Activated T-cell treated with anti-CD3 and anti-CD28 coated beads, Interleukin-2, amount 50 U/mL, for 4 hours (primary cell): ENCODE measurements around the gene SRGAP1. TPM values are rescaled to one million over a fixed set of nuclear protein-coding genes. Genes with fewer than 3 reads are reported as not detected.
"Not testable (repeated sequence)": the region's sequence is repeated elsewhere in the genome, so short reads cannot be mapped to it uniquely, and the experiment has no call there.

Experiments used
- ATAC-seq, 2 donors: fragments of 200-7000 bp; cut with Tn5 transposase; one replicate each; pipeline ENCODE4 v1.10.0; 2021
- DNase-seq: peaks from one replicate; pipeline ENCODE4 v3.0.0-alpha.2; 2020
- H3K27me3 Mint-ChIP-seq: one replicate; pipeline ENCODE4 v1.8.0; 2021; ENCODE audit warnings: low read depth, mixed read lengths
- H3K36me3 Mint-ChIP-seq: one replicate; pipeline ENCODE4 v1.8.0; 2022; ENCODE audit warnings: mixed read lengths; ENCODE audit not compliant: insufficient read depth
- H3K4me1 Mint-ChIP-seq: one replicate; pipeline ENCODE4 v1.8.0; 2021; ENCODE audit warnings: low read depth, mixed read lengths
- H3K4me3 Mint-ChIP-seq: one replicate; pipeline ENCODE4 v1.8.0; 2021; ENCODE audit warnings: mild to moderate bottlenecking, moderate library complexity, mixed read lengths
- H3K9me3 Mint-ChIP-seq: one replicate; pipeline ENCODE4 v1.8.0; 2021; ENCODE audit warnings: mixed read lengths
- total RNA-seq, 3 donors: library from RNA; stranded (reverse); gene quantifications; one replicate each; pipeline ENCODE4 v1.2.1, GENCODE V29; 2021

Gene SRGAP1
- total RNA-seq, 3 donors from 2014 or later = 0.27 to 0.74 (median 0.33) TPM

GRCh38 chr12:64007853-64008252 lies 163.4 kb downstream of the SRGAP1 start:
- Mint-ChIP-seq H3K4me1 (no peaks in the 10 kb centered on the region), H3K4me3 (no peak overlapping the region), H3K36me3 (no peaks in the 10 kb centered on the region), H3K27me3 (no peaks in the 10 kb centered on the region), H3K9me3 (no peaks in the 10 kb centered on the region)
- no peak for DNase-seq
- no peak for ATAC-seq

GRCh38 chr12:64008596-64008995 lies 164.1 kb downstream of the SRGAP1 start:
- DNase-seq (no peak), ATAC-seq (no peak)
- Mint-ChIP-seq H3K4me1 (no peaks in the 10 kb centered on the region), H3K36me3 (no peaks in the 10 kb centered on the region), H3K4me3 (no peak overlapping the region), H3K27me3 (no peaks in the 10 kb centered on the region), H3K9me3 (no peaks in the 10 kb centered on the region)

- Mint-ChIP-seq H3K4me1 (no peaks in the 10 kb centered on the region), H3K4me3 (no peak overlapping the region), H3K9me3 (no peaks in the 10 kb centered on the region), H3K27me3 (no peaks in the 10 kb centered on the region), H3K36me3 (no peaks in the 10 kb centered on the region)
- DNase-seq (no peak), ATAC-seq (no peak)
Measured at GRCh38 chr12:64009321-64010068, 165.0 kb downstream of the SRGAP1 start.

- no peaks in the 10 kb centered on the region for H3K36me3 Mint-ChIP-seq
- DNase-seq = no peak
- no peaks in the 10 kb centered on the region for H3K4me1 Mint-ChIP-seq
- ATAC-seq = no peak
- H3K4me3 Mint-ChIP-seq = no peak overlapping the region
- H3K27me3 Mint-ChIP-seq = no peaks in the 10 kb centered on the region
- H3K9me3 Mint-ChIP-seq = no peaks in the 10 kb centered on the region
Measured at GRCh38 chr12:64010069-64010686, 165.7 kb downstream of the SRGAP1 start.

GRCh38 chr12:64016521-64016920 lies 172.0 kb downstream of the SRGAP1 start:
- H3K4me3 Mint-ChIP-seq = no peak overlapping the region
- ATAC-seq = no peak
- H3K27me3 Mint-ChIP-seq = no peaks in the 10 kb centered on the region
- no peaks in the 10 kb centered on the region for H3K9me3 Mint-ChIP-seq
- DNase-seq = no peak
- H3K4me1 Mint-ChIP-seq = no peaks in the 10 kb centered on the region
- no peaks in the 10 kb centered on the region for H3K36me3 Mint-ChIP-seq

GRCh38 chr12:64018116-64018515 lies 173.6 kb downstream of the SRGAP1 start:
- not testable (repeated sequence) for ATAC-seq, DNase-seq, H3K4me1 Mint-ChIP-seq, H3K9me3 Mint-ChIP-seq, H3K36me3 Mint-ChIP-seq, H3K4me3 Mint-ChIP-seq, H3K27me3 Mint-ChIP-seq

- H3K4me1 Mint-ChIP-seq = no peaks in the 10 kb centered on the region
- DNase-seq (no peak), ATAC-seq (no peak)
- no peaks in the 10 kb centered on the region for H3K9me3 Mint-ChIP-seq
- no peaks in the 10 kb centered on the region for H3K36me3 Mint-ChIP-seq
- H3K4me3 Mint-ChIP-seq = no peak overlapping the region
- H3K27me3 Mint-ChIP-seq = no peaks in the 10 kb centered on the region
Measured at GRCh38 chr12:64018524-64018923, 174.0 kb downstream of the SRGAP1 start.

- Mint-ChIP-seq H3K4me1 (no peaks in the 10 kb centered on the region), H3K36me3 (no peaks in the 10 kb centered on the region), H3K9me3 (no peaks in the 10 kb centered on the region), H3K4me3 (no peak overlapping the region), H3K27me3 (no peaks in the 10 kb centered on the region)
- ATAC-seq (no peak), DNase-seq (no peak)
Measured at GRCh38 chr12:64019101-64019500, 174.6 kb downstream of the SRGAP1 start.

GRCh38 chr12:64019654-64020053 lies 175.2 kb downstream of the SRGAP1 start:
- Mint-ChIP-seq H3K4me3 (no peak overlapping the region), H3K27me3 (no peaks in the 10 kb centered on the region)

GRCh38 chr12:64025174-64025958 lies 180.9 kb downstream of the SRGAP1 start:
- peaks cover 2% of the 10 kb centered on the region for H3K27me3 Mint-ChIP-seq
- no peaks in the 10 kb centered on the region for H3K36me3 Mint-ChIP-seq
- DNase-seq (no peak), ATAC-seq (no peak)
- H3K4me1 Mint-ChIP-seq = no peaks in the 10 kb centered on the region
- no peaks in the 10 kb centered on the region for H3K9me3 Mint-ChIP-seq
- no peak overlapping the region for H3K4me3 Mint-ChIP-seq

More at GRCh38 chr12:64019654-64020053, 175.2 kb downstream of the SRGAP1 start:
- Mint-ChIP-seq H3K9me3 (no peaks in the 10 kb centered on the region), H3K4me1 (no peaks in the 10 kb centered on the region), H3K36me3 (no peaks in the 10 kb centered on the region)
- DNase-seq (no peak), ATAC-seq (no peak)

- Mint-ChIP-seq H3K4me3 (no peak overlapping the region), H3K4me1 (no peaks in the 10 kb centered on the region), H3K9me3 (no peaks in the 10 kb centered on the region), H3K36me3 (no peaks in the 10 kb centered on the region), H3K27me3 (peaks cover 2% of the 10 kb centered on the region)
- DNase-seq (no peak), ATAC-seq (no peak)
Measured at GRCh38 chr12:64027311-64027710, 182.8 kb downstream of the SRGAP1 start.

- Mint-ChIP-seq H3K9me3 (no peaks in the 10 kb centered on the region), H3K4me3 (no peak overlapping the region), H3K36me3 (no peaks in the 10 kb centered on the region), H3K4me1 (no peaks in the 10 kb centered on the region), H3K27me3 (peaks cover 2% of the 10 kb centered on the region)
- DNase-seq (no peak), ATAC-seq (no peak)
Measured at GRCh38 chr12:64028541-64028940, 184.0 kb downstream of the SRGAP1 start.

GRCh38 chr12:64029013-64029857 lies 184.7 kb downstream of the SRGAP1 start:
- no peaks in the 10 kb centered on the region for H3K4me1 Mint-ChIP-seq
- H3K9me3 Mint-ChIP-seq = no peaks in the 10 kb centered on the region
- peaks cover 2% of the 10 kb centered on the region for H3K27me3 Mint-ChIP-seq
- no peak overlapping the region for H3K4me3 Mint-ChIP-seq
- H3K36me3 Mint-ChIP-seq = no peaks in the 10 kb centered on the region
- no peak for DNase-seq
- no peak for ATAC-seq

GRCh38 chr12:64030155-64030554 lies 185.7 kb downstream of the SRGAP1 start:
- H3K9me3 Mint-ChIP-seq = no peaks in the 10 kb centered on the region
- peaks cover 2% of the 10 kb centered on the region for H3K27me3 Mint-ChIP-seq
- no peak for ATAC-seq
- no peak for DNase-seq
- no peaks in the 10 kb centered on the region for H3K36me3 Mint-ChIP-seq
- H3K4me1 Mint-ChIP-seq = no peaks in the 10 kb centered on the region
- H3K4me3 Mint-ChIP-seq = no peak overlapping the region
